ENCODE measurements around the gene SORL1.
"Not testable (repeated sequence)": the region's sequence is repeated elsewhere in the genome, so short reads cannot be mapped to it uniquely, and the experiment has no call there.

The SORL1 gene

DNA sequence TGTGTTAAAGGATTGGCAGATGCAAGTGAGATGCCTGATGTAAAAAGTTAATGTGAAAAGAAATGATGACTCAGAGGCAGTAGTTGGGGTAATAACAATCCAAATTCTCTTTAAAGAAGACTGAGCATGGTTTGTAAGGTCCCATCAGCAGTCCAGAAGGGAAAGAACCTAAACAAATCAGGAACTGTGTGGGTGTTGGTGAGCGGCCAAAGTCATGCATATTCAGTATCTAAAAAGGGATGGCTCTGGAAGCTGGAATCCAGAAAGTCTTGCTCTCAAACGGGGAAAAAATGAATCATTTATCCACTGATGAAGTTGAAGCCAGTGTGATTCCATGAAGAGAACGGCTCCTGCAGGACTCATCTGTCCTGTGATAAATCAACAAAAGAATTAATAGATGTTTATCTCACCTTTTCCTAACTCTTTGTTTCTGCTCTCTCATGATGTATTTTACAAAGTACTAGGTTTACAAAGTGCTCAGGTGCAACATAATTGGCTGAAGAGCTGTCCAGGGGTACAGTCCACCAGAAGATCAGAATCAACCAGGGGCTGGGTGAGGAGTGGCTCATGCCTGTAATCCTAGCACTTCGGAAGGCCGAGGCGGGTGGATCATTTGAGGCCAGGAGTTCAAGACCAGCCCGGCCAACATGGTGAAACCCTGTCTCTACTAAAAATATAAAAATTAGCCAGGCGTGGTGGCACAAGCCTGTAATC, 21.1 kb downstream of the SORL1 start:
- no peak for DNase-seq (ENCODE audit: low read depth in 2 of 2)

DNA sequence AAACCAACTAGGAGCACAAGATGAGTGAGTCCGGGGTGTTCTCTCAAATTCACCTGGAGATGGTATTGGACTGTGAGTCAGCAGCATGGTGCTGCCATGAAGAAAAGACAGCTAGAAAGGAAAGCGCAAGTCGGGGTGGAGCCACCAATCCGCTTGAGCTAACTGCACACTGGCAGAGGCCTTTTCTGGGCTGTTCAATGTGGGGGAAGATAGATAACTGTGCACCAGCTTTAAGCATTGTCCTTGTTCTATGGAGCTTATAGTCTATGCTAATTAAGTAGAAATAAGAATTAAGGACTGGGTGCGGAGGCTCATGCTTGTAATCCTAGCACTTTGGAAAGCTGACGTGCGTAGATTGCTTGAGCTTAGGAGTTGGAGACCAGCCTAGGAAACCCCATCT, 22.6 kb downstream of the SORL1 start:
- no peak for DNase-seq (ENCODE audit: low read depth in 2 of 2)

DNA sequence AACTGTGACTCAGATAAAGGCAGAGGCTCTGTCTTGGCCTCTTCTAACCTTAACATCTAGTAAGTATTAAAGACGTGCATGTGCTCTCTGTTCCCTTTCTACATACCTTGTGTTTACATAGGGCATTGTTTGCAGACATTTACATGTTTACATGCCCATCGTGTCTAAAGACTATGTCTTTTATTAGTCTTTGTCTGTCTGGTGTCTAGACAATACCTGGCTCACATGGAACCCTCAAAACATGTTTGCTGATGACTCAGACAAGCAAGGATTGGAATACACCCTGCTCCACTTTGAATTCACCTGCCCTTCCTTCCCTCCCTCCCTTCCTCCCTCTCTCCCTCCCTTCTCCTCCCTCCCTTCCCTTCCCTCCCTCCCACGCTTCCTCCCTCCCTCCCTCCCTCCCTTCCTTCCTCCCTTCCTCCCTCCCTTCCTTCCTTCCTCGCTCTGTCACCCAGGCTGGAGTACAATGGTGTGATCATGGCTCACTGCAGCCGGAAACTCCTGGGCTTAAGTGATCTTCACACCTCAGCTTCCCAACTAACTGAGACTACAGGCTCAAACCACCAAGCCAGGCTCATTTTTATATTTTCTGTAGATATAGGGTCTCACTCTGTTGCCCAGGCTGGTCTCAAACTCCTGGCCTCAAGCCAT, 24.4 kb downstream of the SORL1 start:
- DNase-seq (ENCODE audit: low read depth in 2 of 2), result no peak

DNA sequence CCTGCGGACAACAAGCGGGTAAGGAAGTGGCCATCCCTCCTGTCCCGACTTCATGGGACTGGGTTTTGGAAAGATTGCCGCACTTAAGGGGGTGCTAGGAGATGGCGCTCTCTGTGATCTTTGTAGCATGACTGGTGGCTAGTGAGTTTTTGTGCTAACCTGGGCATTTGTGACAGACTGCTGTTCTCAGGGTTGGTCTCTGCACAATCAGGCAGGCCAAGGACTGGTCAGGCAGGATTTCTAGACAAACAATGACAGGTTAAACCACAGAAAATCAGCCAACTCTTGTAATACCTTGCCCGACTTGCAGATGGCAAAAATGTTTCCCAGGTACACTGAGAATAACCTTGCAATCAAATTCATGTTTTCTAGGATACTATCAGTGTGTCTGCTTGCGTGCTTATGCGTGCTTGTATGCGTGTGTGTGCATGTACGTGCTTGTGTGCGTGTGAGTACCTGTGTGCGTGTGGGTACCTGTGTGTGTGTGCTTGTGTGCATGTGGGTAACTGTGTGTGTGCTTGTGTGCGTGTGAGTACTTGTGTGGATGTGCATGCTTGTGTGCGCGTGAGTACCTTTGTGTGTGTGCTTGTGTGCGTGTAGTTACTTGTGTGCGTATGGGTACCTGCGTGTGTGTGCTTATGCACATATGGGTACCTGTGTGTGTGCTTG, 26.2 kb downstream of the SORL1 start:
- DNase-seq (ENCODE audit: low read depth in 2 of 2), result no peak

DNA sequence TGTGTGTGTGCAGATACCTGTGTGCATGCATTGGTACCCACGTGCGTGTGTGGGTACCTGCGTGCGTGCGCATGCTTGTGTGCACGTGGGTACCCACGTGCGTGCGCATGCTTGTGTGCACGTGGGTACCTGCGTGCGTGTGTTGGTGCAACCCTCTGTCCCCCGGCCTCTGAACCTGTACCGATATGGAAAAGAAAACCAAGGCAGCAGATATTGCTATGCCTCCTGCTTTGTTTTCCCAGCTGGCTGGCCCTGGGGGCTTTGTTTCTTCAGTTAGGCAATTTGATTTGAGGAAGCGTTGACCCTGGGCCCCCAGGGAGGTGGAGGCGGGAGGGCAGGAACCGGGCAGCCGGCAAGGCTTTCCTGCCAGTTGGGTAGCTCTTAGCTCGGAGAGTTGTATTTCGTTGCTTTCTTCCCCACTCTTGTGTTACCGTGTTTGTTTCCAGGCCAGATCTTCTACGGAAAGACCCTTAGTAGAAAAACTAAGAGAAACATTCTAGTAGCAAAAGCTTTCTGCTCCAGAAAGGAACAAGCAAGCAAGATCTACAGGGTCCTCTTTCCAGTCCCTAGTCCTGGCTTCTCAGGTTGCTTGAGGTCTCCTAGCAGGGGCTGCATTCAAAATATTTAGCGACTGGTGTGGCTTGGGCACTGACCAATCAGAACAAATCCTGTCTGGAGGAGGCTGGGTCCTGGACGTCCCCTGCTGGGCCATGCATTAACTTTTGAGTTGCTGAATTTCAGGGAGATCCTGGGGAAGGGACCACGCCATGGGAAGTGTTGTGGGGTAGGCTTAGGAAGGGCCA, 27.0 kb downstream of the SORL1 start:
- DNase-seq (ENCODE audit: low read depth in 2 of 2), result no peak

DNA sequence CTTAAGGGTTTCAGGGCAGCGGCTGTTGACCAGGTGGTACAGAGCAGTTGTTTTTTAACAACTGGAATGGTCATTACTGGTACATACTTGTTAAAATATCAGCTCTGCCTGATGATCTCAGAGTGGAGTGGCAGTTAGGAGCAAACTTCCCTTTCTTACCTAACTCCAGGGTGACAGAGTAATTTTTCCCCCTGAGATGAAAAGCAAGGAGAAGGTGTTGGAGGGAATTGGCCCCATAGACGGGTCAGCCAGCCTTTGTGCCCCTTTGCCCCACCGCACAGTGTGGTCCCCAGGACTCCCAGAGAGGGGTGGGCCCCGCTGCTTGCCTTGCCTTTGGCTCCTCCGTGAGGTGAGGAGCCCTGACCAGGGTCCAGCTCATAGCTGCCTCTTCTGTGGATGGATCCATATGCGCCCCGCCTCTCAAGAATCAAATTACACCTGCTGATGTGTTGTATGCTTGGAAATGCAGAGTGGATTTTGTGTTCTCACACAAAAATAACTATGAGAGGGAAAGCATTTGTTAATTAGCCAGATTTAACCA, 27.7 kb downstream of the SORL1 start:
- DNase-seq (ENCODE audit: low read depth in 2 of 2), result no peak

DNA sequence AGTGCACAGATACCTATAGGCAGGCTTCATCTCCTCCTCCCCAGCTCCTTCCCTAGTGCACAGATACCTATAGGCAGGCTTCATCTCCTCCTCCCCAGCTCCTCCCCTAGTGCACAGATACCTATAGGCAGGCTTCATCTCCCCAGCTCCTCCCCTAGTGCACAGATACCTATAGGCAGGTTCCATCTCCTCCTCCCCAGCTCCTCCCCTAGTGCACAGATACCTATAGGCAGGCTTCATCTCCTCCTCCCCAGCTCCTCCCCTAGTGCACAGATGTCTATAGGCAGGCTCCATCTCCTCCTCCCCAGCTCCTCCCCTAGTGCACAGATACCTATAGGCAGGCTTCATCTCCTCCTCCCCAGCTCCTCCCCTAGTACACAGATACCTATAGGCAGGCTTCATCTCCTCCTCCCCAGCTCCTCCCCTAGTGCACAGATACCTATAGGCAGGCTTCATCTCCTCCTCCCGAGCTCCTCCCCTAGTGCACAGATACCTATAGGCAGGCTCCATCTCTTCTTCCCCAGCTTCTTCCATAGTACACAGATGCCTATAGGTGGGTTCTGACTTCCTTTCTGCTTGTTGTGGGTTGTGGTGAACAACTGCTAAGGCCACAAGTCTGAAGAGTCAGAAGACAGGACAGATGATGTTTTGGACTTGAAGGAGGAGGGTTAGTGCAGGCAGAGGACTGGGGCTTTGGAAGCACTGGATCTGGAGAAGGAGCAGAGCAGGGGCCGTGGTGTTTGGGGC, 29.5 kb downstream of the SORL1 start:
- not testable (repeated sequence) for DNase-seq (ENCODE audit: low read depth in 2 of 2)

DNA sequence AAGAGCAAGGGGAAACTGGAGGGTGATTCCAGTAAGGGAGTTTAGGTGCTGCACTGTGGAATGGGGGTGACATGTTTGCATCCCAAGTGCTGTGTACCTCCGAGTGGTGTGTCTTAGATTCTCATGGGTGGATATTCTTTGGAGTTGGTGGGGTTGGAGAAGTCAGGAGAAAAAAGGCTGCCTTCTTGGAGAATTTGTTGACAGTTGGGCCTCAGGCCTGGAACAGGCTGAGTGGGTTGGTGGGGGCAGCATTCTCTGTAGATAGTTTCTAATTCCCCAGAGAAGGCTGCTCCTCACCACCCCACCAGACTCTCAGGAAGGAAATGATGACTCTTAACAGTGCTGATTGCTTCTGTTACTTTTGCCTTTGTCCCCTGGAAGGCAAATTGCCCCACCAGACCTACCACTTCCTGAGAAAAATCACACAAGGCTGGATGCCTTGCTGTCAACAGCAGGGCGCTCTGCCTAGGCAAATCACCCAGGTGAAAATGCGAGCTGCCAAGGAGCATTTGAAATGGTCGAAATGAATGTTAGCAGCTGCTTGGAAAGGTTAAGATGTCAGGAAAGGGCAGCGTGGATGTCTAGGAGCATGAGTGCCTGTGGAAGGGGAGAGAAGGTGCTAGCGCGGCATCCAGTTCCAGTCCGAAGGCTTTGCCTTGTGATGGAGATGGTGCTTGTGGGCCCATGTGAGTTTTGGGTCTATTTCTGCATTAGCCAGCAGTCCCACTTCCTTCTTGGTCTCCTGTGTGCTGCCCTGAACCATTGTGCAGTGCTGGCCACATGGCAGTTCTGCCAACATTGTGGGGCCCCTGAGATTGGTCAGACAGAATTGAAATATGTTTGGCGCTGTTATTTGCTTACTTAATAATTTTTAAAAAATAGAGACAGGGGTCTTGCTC, 30.4 kb downstream of the SORL1 start:
- DNase-seq (ENCODE audit: low read depth in 2 of 2), result peak; percentile 31 to 32

DNA sequence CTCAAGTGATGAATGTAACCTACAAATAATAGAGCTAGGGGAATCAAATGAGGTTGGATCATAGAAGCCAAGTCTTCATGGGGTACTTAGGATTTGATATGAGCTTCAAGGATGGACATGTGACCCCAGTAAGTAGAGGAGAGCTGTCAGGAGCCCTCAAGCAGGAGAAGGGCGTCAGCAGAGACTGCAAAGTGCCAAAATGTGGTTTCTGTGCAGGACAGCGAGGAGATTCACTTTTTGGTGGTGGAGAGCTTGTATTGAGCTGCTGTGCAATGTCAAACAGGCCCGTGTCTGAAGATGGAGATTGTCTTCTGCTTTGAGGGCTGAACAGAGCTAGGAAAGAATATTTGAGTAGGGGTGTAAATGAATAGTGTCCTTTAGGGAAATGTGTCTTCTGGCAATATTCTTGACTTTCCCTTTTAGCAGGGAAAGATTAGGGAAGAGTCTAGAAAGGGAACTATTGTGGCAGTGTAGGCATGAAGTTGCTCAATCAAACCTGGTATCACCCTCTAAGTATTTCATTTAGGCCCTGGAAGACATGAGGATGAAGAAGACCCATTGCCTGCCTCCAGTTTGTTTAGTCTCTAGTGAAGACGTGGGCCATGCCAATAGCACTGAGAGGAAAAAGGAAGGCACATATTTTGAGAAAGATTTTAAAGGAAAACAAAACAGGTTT, 31.8 kb downstream of the SORL1 start:
- DNase-seq (ENCODE audit: low read depth in 2 of 2), result no peak

DNA sequence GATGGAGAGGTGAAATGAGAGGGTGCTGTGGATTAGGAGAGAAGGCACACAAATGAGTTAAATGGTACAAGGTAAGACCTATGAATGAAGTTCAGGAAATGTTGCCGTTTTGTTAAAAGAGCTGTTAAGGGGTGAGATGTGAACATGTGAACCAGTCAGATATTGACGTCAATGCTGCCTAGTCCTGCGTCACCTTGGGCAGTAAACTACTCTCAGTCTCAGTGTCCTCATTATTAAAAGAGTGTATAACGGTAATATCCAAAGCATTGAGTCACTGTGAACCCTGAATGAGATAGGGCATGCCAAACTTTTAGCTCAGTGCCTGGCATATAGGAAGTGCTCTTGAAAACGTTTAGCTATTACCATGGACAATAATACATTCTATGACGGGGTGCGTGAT, 33.1 kb downstream of the SORL1 start:
- DNase-seq (ENCODE audit: low read depth in 2 of 2), result no peak

DNA sequence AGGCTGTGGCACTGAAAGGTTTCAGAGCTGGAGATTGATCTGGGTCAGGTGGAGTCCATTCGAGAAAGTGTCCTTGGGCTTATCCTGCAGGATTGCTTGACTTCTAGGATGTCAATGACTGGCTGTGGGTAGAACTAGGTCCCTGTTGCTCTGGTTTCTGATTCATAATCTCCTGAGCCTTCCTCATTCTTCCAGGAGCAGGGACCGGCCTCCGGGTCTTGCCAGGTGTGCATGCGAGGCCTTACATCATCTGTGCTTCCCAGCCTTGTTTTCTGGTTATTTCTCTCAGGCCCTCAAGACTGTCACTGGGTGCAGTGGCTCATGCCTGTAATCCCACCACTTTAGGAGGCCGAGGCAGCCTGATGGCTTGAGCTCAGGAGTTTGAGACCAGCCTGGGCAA, 33.9 kb downstream of the SORL1 start:
- no peak for DNase-seq (ENCODE audit: low read depth in 2 of 2)

DNA sequence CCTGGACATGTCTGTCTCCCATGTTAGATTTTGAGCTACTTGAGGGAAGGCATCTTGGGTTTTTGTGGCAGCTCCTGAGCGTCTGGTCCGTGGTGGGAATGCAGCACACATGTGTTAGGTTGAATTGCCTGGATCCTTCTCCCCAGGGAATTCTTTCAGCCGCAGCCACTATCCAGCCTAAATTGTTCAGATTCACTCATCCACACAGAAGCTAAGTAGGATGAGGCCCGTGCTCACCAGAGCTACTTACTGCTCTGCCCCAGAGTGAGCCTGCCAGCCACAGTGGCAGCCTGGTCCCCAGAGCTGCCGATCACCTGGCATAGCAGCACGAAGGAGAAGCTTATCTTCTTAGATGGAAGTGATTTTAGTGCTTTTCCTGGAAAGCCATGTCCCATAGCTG, 35.1 kb downstream of the SORL1 start:
- no peak for DNase-seq (ENCODE audit: low read depth in 2 of 2)

DNA sequence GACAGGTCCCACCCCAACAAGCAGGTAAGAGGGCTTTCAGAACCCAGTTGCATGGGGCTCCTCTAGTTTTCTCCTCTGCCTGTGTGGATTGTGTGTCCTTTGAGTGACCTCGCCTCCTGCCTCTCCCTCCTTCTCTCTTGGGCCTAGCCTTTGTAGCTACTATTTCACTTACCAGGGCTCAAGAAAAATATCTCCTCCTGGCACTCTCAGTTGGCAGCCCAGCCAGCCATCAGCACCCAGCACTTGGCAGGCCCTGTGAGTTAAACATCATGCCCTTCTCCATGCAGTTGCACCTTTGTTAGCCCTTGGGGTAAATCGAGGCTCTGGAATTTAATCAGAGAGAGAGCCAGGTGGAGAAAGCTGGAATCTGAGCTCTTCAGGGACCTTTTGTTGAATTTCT, 36.1 kb downstream of the SORL1 start:
- no peak for DNase-seq (ENCODE audit: low read depth in 2 of 2)

DNA sequence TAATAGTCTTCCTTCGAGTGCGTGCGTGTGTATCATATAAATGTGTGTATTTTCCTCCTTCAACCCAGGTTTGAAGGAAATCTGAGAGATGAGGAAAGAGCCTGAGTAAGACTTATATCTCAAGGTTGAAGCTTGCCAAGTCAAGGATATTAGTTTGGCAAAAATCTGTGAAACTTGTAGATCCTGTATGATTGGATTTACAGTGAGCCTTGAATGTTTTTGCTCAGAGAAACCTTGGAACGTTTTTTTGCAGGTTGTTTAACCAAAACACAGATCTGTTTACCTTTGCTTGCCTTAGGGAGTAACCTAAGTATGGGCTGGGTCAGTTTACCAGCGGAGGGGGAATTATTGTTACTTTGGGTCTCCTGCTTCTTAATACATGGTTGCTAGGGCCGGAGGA, 36.5 kb downstream of the SORL1 start:
- DNase-seq (ENCODE audit: low read depth in 2 of 2), result no peak

DNA sequence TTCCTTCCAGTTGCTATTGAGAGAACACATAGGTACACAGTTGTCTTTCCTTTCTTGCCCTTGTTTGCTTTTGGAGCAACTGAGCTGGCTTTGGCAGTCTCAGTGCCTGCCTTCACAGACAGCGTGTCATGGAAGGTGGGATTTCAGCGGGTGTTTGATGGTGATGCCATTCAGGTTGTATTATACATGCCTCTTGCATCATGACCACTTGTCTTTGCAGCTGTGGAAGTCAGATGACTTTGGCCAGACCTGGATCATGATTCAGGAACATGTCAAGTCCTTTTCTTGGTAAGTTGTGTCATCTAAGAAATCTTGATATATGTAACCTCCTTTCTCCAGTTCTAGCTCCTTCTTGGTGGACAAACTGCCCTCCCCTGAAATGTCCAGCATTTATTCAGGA, 37.7 kb downstream of the SORL1 start:
- no peak for DNase-seq (ENCODE audit: low read depth in 2 of 2)

DNA sequence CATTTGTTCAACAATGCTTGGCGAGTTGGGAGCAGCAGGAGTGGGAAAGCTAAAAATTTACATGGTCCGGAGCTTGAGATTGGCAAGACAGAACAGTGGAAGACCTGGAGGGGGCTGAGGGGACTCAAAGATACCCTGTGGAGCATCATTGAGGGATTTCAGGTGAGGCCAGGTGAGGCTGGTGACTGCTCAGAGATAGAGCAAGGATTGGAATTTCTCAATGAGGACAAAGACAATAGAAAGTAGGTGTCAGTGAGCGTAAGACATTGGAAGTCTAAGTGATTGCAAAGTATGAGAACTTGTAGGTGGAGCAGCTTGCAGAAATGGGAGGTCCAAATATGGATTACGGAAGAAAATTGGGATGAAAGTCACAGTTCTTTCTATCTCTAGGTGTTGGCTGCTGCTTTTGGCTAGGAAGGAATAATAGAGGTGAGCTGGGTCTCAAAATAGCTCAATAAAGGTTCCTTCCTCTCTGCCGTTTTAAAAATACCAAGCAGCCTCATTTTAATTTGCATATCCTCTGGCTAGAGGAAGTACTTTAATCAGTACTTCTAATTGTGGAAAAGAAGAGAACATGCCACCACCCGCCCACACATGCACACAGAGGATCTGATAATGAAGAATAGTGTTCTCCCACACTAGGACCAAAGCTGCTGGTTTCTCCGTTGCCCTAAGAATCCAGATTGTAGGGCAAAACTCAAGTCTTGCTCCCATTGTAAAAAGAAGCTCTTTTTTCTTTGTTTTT, 42.4 kb downstream of the SORL1 start:
- peak in 1 of 2 experiments; percentile 57 for DNase-seq (ENCODE audit: low read depth in 2 of 2)

DNA sequence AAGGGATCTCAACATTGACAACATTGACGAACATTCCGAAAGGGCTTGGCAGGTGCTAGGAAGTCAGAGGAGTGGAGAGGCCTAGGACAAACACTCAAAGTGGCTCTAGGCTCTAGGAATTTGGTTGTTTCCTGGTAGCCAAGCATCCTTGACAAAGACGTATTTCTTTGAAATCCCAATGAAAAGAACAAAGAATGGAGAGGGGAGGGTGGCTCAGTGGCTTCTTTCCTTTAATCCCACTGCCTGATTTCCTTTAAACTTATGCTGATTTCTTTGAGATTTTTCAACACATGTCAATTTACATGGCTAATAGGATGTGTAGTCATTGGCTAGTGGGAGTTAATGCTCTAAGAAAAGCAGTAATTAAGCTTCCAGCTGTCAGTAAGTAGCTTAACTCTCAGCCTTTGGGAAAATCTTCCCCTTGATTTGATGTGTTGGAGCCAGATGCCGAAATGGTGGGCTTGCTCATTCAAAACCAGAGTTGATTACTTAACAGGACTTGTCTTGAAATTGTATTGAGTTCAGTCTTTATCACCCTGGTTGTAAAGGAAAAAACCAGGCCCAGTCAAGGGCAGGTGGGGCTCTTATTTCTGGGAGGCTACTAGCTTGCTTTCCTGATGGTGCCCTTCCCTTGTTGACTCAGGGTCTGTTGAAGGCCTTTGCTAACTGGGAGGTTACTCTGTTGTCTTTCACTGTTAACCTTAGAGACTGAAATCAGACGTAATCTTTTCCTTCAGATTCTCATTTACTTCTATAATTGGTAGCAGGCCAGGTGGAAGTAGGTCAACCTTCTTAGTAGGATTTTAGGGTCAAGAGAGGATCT, 45.3 kb downstream of the SORL1 start:
- DNase-seq (ENCODE audit: low read depth in 2 of 2), result no peak

DNA sequence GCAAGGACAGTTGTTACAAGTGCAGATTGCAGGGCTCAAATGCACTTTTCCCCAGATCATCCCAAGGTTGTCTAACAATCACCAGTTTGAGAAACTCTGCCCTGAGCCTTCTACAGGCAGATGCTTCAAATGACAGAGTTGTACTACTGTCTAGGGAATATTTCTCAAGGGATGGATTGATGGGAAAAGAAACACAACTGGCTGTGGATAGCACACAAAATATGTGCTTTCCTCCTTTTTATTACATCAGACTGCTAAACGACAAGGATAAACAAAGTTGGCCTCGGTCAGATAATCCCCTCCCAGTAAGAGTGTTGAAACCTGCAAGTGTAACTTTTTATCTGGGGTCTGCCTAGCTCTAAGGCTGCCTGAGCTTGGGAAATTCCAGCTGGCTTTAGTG, 47.3 kb downstream of the SORL1 start:
- DNase-seq (ENCODE audit: low read depth in 2 of 2), result no peak
